Lung (tissue), 12 donors: ENCODE data around the gene MMD. TPM values are rescaled to one million over a fixed set of nuclear protein-coding genes. Genes with fewer than 3 reads are reported as not detected.

ENCODE experiments used
- ATAC-seq: fragments of 200-7000 bp; cut with Tn5 transposase; one replicate; pipeline ENCODE4 v1.9.1; 2020; ENCODE audit warnings: moderate number of reproducible peaks; ENCODE audit not compliant: insufficient read depth, low FRiP score
- DNase-seq, 3 donors: peaks; one replicate each; pipeline ENCODE4 v3.0.0-alpha.2; 2013 to 2017
- H3K27ac ChIP-seq, 2 donors: one replicate each; pipeline ENCODE4 v1.5.1; 2013; ENCODE audit warnings: mild to moderate bottlenecking in 2 of 2, moderate library complexity in 2 of 2, control low read depth in 1 of 2, inconsistent platforms in 1 of 2, low read depth in 1 of 2, low read length in 1 of 2
- H3K27me3 ChIP-seq, 3 donors: one replicate each; pipeline ENCODE4 v1.5.1; 2013; ENCODE audit warnings: low read length in 2 of 3; ENCODE audit not compliant: control insufficient read depth in 3 of 3, insufficient read depth in 3 of 3
- H3K36me3 ChIP-seq, 4 donors: one replicate each; pipeline ENCODE4 v1.5.1; 2013; ENCODE audit warnings: low read length in 4 of 4, mild to moderate bottlenecking in 1 of 4, moderate library complexity in 1 of 4; ENCODE audit not compliant: control insufficient read depth in 4 of 4, insufficient read depth in 4 of 4
- H3K4me1 ChIP-seq, 5 donors: one replicate each; pipeline ENCODE4 v1.5.1; 2013; ENCODE audit warnings: low read length in 5 of 5, mild to moderate bottlenecking in 2 of 5, moderate library complexity in 1 of 5; ENCODE audit not compliant: control insufficient read depth in 5 of 5, insufficient read depth in 5 of 5
- H3K4me3 ChIP-seq: one replicate; pipeline ENCODE4 v1.5.1; 2013; ENCODE audit warnings: mild to moderate bottlenecking, control low read depth, moderate library complexity
- H3K9ac ChIP-seq, 2 donors: one replicate each; pipeline ENCODE4 v1.5.1; 2013; ENCODE audit warnings: low read length in 2 of 2, control low read depth in 1 of 2; ENCODE audit not compliant: insufficient read depth in 1 of 2
- H3K9me3 ChIP-seq, 4 donors: one replicate each; pipeline ENCODE4 v1.5.1; 2013; ENCODE audit warnings: low read length in 3 of 4, mild to moderate bottlenecking in 1 of 4, moderate library complexity in 1 of 4; ENCODE audit not compliant: control insufficient read depth in 4 of 4, insufficient read depth in 3 of 4
- WGBS, 2 donors: extraction: QIAGEN DNeasy Blood & Tissue Kit; methylation state at CpG; one replicate each; pipeline ENCODE4 v1.1.7; 2013; 5-methylcytosine and 5-hydroxymethylcytosine counted together
- polyA plus RNA-seq, 2 donors: library from polyadenylated mRNA; stranded (reverse); fragments of 200-250 nt; gene quantifications; one replicate each; pipeline ENCODE4 v1.2.1, GENCODE V29; 2013
- total RNA-seq, 2 donors: library from RNA; depleted of rRNA in 1 of 2; stranded (reverse); fragments of >200 nt in 1 of 2; gene quantifications; one replicate each; pipeline ENCODE4 v1.2.1, GENCODE V29; 2014 to 2021
- TF ChIP-seq, protein P1 (sequence below): IDR thresholded peaks from 2 replicates; pipeline ENCODE4 v1.5.1; 2012; ENCODE audit warnings: mild to moderate bottlenecking; ENCODE audit errors: control extremely low read depth, extremely low read depth
- donor health status: control.
- donor health status: control.
- donor health status: Bipolar disorder and iron deficiency.
- donor health status: healthy.
- donor health status: DM: yes; HTN: yes; CAD: no.

The MMD gene
- total and polyA plus RNA-seq, 4 donors = 10.9 to 19.0 (median 13.5) TPM

DNA sequence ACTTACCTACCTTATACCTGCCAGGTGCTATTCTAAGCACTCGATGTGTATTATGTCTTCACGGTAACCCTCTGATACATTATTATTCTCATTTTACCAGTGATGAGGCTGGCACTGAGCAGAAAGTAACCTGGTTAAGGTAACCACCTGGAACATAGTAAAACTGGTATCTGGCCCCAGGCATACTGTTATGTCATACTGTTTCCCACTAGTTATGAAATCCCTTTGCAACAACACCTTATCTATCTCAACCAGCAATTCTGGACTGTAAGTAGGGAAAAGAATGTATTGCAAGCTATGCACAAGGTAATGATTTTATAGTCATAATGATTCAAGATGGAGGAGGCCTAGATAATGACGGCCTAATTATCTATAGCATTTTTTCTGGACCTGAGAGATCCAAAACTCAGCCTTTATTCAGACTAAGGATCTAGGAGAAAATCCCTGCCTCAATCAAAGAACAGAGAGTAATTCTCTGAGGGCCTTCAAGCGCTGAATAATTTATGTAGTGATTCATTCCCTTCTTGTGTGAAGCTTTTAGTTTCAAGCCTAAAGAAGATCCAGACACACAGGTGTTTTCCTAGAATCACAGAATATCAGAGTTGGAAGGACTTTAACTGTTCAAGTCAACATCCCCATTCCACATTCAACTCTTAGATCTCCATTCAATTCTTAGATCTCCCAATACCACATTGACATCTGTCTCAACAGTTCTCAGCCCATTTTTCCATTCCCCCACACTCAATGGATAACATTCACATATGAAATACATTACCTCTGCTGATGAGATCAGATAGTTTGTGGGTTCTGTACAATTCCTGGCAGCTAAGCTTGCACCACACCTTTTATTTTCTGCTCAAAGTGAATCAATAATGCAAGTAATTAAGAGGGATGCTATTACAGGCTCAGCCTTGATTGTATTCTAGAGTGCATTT is 14.9 kb upstream of the MMD start:
- Histone ChIP-seq H3K36me3 (no peaks in the 10 kb centered on the region), H3K9ac (peak overlapping the region in 1 of 2 donors; percentile 19), H3K9me3 (no peaks in the 10 kb centered on the region), H3K27ac (no peak overlapping the region), H3K4me1 (peaks cover 0 to 30% (median 8%) of the 10 kb centered on the region in 5 donors), H3K4me3 (no peak overlapping the region), H3K27me3 (no peaks in the 10 kb centered on the region)
- DNase-seq (no peak), ATAC-seq (no peak)
- WGBS, 2 donors = 95% methylated on average over 4 of the region's 4 CpGs
- TF ChIP-seq, protein P1, sequence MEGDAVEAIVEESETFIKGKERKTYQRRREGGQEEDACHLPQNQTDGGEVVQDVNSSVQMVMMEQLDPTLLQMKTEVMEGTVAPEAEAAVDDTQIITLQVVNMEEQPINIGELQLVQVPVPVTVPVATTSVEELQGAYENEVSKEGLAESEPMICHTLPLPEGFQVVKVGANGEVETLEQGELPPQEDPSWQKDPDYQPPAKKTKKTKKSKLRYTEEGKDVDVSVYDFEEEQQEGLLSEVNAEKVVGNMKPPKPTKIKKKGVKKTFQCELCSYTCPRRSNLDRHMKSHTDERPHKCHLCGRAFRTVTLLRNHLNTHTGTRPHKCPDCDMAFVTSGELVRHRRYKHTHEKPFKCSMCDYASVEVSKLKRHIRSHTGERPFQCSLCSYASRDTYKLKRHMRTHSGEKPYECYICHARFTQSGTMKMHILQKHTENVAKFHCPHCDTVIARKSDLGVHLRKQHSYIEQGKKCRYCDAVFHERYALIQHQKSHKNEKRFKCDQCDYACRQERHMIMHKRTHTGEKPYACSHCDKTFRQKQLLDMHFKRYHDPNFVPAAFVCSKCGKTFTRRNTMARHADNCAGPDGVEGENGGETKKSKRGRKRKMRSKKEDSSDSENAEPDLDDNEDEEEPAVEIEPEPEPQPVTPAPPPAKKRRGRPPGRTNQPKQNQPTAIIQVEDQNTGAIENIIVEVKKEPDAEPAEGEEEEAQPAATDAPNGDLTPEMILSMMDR = no peak

DNA sequence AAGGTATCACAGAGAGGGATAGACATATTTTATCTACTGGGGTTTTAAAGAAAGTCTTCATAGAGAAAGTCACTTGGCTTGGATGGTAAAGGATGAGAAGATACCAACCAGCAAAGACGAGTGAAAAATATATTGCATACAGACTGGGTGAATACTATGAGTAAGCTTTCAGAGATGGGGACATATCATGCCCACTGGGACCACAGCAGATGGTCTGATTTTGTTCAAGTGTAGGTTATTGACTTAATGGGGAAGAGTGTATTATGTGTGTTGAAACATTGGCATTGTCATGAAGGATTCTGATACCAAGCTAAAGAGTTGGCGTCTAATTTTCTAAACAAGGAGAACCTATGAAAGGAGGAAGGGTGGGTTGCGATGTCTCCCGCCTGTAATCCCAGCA is 13.8 kb upstream of the MMD start:
- Histone ChIP-seq H3K4me1 (peaks cover 0 to 35% (median 8%) of the 10 kb centered on the region in 5 donors), H3K27ac (no peak overlapping the region), H3K9me3 (no peaks in the 10 kb centered on the region), H3K4me3 (no peak overlapping the region), H3K9ac (no peak overlapping the region), H3K36me3 (no peaks in the 10 kb centered on the region), H3K27me3 (no peaks in the 10 kb centered on the region)
- 73 to 79% methylated on average over 4 of the region's 4 CpGs for WGBS, 2 donors
- TF ChIP-seq, protein P1 = no peak
- no peak for DNase-seq
- ATAC-seq = no peak

DNA sequence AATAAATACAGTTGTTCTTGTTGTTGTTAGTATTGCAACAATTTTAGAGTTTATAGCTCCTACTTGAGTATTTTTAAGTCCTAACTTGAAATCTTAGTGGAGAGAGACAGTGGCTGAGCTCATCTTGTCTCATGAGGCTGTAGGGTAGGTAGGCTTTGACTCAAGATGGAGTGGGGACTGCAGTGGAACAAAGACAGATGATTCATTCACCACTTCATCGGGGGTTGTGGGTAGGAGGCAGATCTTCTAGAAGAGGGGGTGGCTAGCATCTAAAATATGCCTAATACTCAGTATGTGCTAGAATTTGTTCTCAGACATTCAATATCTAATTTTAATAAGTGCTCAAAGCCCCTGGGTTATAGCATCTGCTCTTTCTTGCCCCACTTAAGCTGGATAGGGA is 13.1 kb upstream of the MMD start:
- WGBS, 2 donors = 85 to 96% methylated on average over 1 of the region's 1 CpG
- Histone ChIP-seq H3K9ac (no peak overlapping the region), H3K36me3 (no peaks in the 10 kb centered on the region), H3K4me1 (peaks cover 0 to 35% (median 8%) of the 10 kb centered on the region in 5 donors), H3K4me3 (no peak overlapping the region), H3K9me3 (no peaks in the 10 kb centered on the region), H3K27me3 (no peaks in the 10 kb centered on the region), H3K27ac (no peak overlapping the region)
- ATAC-seq = no peak
- TF ChIP-seq, protein P1 = no peak
- DNase-seq = no peak
